ENCODE data around the gene TYK2.
A peak's percentile ranks its signal among the peaks of the same experiment; 100 is the strongest.
"Not testable (repeated sequence)": the region's sequence is repeated elsewhere in the genome, so short reads cannot be mapped to it uniquely, and the experiment has no call there.

The TYK2 gene

DNA sequence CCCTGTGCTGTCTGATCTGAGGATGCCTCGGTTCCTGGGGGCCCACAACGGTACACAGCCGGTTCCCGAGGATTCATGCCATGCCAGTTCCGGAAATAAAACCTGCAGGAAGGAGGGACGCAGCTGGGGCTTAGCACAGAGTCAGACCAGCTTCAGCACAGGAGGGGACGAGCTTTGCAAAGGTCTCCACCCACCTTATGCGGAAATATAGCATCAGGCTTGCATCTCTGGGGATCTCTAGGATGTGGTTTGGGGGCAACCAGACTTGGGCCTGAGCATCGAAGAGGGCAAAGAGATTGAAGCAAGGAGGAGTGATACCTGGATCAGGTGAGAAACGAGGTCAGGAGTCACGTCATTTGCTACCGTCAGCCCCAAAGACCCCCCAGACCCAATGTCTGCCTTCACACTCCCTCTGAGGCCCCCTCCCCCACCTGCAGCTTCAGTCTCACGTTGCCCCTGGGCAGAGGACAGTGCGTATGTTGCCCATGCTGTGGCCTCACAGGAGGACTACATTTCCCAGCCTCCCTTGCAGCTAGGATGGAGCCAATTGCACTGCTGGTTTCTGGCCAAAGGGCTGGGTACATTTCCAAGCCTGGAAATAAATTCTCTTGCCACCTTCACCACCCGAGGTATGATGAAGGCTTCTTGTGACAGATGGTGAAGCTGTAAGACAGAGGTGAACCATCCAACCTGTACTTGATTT, 12.1 kb downstream of the TYK2 start:
- DNase-seq: no peak

DNA sequence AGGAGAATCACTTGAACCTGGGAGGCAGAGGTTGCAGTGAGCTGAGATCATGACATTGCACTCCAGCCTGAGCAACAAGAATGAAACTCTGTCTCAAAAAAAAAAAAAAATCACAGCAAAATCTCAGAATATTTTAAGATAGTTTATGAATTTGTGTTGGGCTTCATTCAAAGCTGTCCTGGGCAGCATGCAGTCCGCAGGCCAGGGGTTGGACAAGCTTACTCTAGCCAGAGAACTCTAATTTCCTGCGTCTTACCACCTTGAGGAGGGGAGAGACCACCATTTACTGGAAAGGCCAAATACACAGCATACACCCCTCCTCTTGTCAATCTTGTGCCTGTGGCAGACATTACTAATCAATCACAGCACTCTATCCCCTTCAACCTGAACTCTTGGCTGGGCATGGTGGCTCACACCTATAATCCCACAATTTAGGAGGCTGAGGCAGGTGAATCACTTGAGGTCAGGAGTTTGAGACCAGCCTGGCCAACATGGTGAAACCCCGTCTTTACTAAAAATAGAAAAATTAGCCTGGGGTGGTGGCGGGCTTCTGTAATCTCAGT, 13.3 kb downstream of the TYK2 start:
- not testable (repeated sequence) for DNase-seq

DNA sequence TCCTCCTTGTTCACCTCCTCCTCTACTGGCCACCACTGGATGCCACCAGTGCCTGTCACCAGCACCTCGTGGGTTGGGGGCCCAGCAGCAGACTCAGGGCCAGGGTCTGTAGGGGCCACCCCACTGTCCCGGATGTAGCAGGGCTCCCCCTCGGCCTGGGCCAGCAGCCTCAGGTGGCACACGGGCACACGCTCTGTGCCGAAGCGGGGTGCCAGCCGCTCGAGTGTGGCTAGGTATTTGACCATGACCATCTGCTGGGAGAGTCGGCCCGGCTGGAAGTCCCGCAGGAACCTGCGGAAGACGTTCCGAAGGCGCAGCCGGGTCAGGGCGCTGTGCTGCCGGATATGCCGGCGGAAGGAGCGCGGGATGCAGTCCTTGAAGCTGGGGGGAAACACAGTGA, 14.9 kb downstream of the TYK2 start:
- no peak for DNase-seq

- no peak for DNase-seq
Measured at GRCh38 chr19:10364644-10365043, 15.7 kb downstream of the TYK2 start.

DNA sequence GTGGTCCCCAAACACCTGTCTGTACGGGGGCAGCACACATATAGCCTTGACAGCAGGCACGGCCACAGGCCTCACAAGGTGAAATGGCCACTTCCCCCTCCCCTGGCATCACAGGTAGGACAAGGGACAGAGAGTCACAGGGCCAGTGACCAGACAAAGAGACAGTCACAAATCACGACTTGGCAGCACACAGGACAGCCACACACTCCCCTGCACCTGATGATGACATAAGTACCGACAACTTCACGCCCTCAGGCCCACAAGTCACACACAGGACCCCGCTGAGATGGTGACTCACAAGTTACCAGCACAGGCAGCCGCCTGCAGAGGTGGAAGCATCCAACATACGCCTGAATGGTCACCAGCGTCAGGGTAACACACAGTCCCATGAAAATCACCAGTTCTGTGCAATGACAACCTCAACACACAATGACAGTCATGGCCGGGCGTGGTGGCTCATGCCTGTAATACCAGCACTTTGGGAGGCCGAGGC, 16.5 kb downstream of the TYK2 start:
- DNase-seq: no peak

GRCh38 chr19:10362259-10362658, 18.1 kb downstream of the TYK2 start:
- no peak for DNase-seq

DNA sequence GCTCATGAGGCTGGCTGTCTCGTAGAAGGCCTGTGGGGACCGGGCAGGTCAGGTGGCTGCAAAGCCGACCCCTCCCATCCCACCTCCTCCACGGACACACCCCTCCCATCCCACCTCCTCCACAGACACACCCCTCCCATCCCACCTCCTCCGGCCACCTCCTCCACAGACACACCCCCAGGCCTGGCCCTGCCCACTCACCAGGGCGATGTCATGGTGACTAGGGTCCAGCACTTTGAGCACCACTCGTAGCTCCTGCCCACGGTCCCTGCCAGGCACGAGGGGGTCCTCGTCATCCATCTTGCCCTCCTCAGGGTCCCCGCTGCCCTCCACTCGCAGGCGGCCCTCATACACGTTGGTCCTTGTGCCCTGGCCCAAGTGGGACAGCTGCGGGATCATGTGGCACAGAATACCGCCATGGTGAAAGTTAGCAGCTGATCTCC, 18.8 kb downstream of the TYK2 start:
- DNase-seq: no peak

DNA sequence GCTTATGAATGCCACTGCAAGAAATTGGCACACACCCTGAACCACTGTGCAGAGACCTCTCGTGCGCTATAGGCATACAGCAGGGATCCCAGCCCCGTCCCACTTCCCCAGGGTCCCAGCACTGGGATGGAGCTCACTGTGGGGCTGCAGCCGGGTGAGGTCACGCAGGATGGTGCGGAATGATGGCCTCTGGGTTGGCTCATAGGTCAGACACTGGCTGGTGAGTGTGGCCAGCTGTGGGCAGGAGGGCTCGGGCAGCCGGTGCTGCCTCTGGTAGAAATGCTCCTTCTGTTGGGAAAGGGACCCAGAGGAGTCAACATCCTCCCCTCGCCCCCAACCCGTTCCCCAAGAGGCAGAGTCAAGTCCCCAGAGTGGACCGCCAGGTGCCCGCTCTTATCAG, 23.9 kb downstream of the TYK2 start:
- DNase-seq: no peak

GRCh38 chr19:10353793-10354391, 26.5 kb downstream of the TYK2 start:
- DNase-seq: peak; percentile 21

DNA sequence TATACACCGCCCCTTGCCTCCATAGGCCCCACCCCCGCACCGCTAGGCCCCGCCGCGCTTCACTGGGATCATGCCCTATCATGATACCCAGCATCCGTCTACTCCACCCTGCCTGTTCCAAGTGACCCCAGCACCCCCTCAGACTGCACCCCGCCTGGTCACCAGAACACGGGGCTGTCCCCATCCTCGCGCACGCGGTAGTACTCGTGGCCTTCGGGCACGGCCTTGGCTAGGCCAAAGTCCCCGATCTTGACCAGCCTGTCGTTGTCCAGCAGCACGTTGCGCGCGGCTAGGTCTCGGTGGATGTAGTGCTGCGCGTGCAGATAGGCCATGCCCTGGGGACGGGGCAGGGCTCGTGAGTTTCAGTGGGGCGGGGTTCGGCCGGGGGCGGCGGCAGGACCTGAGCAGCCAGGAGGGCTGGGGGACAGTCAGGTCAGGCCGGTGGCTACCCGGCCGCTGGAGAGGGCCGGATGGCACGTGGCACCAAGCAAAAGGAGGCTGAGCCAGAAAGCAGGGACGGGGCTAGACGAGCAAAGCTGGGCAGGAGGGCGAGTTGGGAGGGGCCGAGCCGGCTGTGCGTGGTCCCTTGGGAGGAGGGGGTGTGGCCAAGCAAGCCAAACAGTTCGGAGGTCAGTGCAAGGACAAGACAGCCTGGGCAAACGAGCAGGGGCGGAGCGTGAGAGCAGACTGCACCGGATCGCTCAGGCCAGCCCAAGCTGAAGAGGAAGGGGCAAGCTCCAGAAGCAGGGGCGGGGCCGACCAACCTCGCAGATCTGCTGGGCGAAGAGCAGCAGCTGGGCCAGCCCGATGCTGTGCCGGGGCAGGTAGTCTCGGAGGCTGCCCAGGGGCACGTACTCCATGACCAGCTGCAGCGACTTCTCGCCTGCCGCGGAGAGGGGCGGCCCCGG, 27.4 kb downstream of the TYK2 start:
- DNase-seq: no peak

- DNase-seq: no peak
Measured at GRCh38 chr19:10346509-10346908, 33.9 kb downstream of the TYK2 start.

- no peak for DNase-seq
Measured at GRCh38 chr19:10344780-10345179, 35.6 kb downstream of the TYK2 start.

GRCh38 chr19:10343495-10343894, 36.9 kb downstream of the TYK2 start:
- DNase-seq: no peak

DNA sequence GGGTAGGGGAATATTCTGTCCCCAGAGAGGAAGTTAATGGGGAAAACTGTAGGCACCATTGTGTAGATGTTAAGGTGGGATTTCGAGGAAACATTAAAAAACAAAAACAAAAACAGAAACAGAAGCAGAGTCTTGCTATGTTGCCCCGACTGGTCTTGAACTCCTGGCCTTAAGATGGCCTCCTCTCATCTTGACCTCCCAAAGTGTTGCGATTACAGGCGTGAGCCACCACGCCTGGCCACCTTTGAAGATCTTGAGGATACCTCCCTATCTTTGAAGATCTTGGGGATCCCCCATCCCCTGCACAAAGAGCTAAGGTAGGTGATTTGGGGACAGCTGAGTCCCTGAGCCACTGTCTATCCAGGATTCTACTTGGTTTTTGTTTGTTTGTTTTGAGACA, 40.4 kb downstream of the TYK2 start:
- no peak for DNase-seq

DNA sequence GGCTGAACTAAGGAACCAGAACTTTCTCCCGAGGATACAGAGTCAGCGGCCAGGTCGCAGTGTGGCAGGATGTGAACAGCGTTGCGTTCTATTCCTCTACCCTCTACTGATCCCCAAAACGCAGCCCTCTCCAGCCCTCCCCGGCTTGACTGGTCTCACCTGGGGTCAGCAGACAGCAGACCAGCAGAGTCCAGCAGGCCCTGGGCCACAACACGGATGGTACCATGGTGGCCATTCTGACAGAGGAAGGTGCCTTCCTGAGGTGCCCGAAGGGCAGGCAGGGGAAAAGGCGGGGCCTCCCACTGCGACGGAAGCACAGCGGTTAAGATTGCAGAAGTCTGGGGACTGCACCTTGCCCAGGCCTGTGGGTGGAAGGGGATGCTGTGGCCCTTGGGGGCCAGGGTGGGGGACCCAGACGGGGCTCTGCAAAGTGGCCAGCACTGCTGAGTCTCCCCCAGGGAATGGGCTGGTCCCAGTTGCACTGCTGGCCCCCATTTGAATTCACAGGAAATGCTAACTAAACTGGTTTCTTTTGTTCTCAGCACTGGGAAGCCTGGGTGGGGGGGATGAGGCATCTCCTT, 40.9 kb downstream of the TYK2 start, which contains the start of gene ICAM3:
Gene ICAM3, minus strand, starts transcription at position 245 of the 581 bp plus-strand sequence. Its CDS starts 10 bp downstream, at position 235.
- DNase-seq: no peak

DNA sequence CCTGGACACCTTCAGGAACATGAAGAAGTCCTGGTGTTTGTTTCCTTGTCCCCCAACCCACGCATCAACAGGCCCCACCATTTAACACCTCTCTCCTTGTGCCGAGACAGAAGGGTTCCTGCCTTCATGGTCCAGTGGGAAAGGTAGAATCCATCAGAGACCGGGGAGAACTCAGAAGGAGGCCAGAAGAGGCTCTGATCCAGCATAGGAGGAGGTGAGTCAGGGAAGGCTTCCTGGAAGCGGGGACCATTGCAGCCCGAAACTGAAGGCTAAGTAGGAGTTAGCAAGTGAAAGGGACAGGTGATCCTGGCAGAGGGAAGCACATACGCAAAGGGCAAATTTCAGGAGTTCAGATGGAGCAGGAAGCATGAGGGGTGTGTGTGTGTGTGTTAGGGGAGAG, 41.4 kb downstream of the TYK2 start:
- no peak for DNase-seq

- not testable (repeated sequence) for DNase-seq
Measured at GRCh38 chr19:10336725-10337124, 43.6 kb downstream of the TYK2 start.

GRCh38 chr19:10335352-10335985, 44.9 kb downstream of the TYK2 start:
- DNase-seq: no peak

GRCh38 chr19:10334588-10335351, 45.6 kb downstream of the TYK2 start:
- peak; percentile 67 for DNase-seq

GRCh38 chr19:10333758-10334587, 46.4 kb downstream of the TYK2 start:
- no peak for DNase-seq
